Stimulated activated CD4-positive, alpha-beta T cell treated with anti-CD3 and anti-CD28 coated beads, Interleukin-4, amount 100 ng/mL, for 48 hours (primary cell): ENCODE data around the gene MAP1LC3B.
A peak's percentile ranks its signal among the peaks of the same experiment; 100 is the strongest.
"Not testable (repeated sequence)": the region's sequence is repeated elsewhere in the genome, so short reads cannot be mapped to it uniquely, and the experiment has no call there.

Experiments
- DNase-seq, 2 donors: peaks; one replicate each; pipeline ENCODE4 v3.0.0-alpha.2; 2020; ENCODE audit warnings: low read depth in 2 of 2

The MAP1LC3B gene

DNA sequence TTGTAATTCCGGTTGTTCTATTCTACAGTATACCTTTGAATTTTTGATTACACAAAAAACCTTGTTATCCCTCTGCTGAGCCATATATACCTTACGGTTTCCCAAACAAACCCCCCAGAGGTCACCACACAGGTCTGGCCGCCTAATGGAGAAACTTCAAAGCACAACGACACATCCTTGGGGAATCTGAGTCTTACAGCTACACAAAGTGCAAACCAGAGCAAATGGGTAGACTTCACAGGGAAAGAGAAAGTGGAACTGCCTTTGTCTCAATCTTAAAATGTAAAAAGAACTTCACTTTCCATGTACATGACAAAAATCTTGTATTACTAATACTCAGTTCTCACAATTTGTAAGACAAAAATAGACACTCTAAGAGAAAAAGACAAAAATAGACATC is 11.3 kb upstream of the MAP1LC3B start:
- no peak for DNase-seq

- DNase-seq, result no peak
These were observed 9.9 kb upstream of the MAP1LC3B start for GRCh38 chr16:87382023-87382785.

DNA sequence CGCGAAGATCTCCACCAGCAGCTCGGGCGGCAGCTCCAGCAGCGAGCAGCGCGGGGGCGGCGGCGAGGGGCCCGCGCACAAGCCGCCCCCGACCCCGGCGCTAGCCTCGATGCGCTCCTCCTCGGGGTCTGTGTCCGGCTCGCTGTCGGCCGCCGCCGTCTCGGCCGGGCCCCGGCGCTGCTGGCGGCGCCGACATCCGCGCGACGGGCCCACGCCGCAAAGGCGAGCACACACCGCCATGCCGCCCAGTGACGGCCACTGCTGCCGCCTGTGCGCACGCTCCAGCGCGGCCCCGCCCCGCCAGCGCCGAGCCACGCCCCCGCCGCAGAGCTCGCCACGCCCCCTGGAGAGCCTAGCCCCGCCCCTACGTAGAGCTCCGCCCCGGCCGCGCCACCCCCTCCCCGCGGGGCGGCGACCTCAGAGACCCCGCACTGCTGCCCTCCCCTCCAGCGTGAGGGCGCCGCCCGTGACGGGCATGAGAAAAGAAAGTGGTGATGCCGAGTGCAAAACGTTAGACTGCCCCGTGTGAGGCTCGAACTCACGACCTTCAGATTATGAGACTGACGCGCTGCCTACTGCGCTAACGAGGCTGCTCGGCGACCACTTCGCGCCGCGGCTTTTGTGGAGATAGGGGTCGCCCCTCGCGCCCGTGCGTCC is 8.5 kb upstream of the MAP1LC3B start, which contains the start of gene FBXO31:
Gene FBXO31 (minus strand): TSS at position 272 of the 657 bp plus-strand sequence. CDS start 32 bp downstream, at position 240.
- DNase-seq, result peak; percentile 85 to 94

DNA sequence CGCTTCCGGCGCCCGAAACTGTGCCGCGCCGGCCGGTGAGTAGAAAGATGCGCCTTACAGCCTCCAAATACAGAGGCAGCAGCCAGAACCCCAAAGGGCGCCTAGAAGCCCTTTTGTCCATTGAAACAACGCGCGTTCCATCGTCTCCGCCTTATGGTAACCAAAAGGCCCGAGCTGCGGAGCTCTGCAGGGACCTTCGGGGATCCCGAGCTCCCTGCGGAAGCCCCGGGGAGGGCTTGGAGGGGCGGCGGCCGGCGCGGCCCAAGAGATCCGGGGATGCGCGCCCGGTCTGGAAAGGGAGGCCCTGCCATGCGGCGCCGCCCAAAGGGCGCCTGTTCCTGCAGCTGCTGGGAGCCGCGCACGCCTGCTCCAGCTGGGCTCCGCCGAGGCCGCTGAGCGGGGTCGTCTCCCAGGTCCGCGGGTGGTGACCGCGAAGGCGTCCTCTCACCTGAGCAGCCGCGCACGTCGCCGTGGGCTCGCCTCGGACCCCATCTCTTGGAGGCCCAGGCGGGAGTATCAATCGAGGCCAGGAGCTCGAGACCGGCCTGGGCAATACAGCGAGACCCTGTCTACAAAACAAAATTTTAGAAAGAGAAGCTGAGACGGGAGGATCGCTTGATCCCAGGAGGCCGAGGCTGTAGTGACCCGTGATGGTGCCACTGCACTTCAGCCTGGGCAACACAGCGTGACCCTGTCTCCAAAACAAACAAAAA is 7.8 kb upstream of the MAP1LC3B start:
- peak in 1 of 2 donors; percentile 31 for DNase-seq

- not testable (repeated sequence) for DNase-seq
These were observed 7.3 kb upstream of the MAP1LC3B start for GRCh38 chr16:87384875-87385167.

DNA sequence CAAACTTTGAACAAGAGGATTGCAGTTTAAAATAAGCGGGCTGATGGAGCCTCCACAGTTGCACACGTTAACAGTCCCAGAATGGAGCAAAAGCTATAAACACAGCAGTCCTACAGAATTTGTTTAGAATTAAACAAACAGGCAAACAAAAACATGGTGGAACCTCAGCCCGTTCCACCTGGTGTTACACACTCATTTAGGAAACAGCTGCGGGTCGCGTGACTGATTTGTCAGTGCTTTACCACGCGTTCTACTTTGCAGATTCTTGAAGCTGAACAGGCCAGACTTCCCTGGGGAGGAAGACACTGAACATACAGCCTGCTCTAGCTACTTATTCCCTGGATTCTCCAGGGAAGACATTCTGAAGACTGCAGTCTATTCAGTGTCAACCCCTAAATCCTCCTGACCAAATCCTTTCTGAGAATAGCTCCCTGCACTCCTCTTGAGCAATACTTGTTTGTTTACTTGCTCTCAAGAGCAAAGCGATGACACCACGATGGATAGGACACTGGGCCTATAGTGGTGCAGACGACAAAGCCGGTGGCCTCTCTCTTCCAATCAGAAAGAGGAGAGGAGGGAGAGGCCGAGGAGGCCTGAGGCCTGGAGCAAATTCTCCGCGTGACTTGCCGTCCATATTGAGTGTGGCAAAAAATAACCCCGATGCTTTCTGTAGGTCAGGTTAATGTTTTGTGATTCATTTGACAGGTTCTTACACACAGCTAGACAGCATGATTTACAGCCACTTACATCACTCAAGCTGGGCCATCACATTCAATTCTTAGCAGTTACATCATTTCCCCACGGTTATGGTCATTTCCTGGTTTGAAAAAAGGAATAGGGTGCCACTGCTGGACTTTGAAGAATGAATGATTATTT is 4.0 kb upstream of the MAP1LC3B start:
- peak; percentile 65 to 77 for DNase-seq

DNA sequence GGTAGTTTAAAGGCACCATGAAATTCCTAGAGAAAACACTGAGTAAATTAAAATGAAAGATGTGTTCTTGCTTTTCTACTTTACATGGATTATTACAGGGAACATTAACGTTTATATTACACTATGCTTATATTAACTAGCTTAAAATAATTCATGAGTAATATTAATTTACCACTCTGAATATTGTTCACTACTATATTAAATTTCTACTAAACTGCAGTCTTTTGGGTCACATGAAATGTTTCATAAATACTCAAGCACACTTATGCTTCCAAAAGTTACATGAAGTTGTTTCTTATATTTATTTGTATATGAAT is 3.4 kb upstream of the MAP1LC3B start:
- no peak for DNase-seq

- DNase-seq, result no peak
These were observed 2.9 kb upstream of the MAP1LC3B start for GRCh38 chr16:87389245-87389644.

GRCh38 chr16:87389914-87390313 is 2.2 kb upstream of the MAP1LC3B start:
- not testable (repeated sequence) for DNase-seq

- DNase-seq, result no peak
These were observed 1.4 kb upstream of the MAP1LC3B start for GRCh38 chr16:87390641-87391323.

- DNase-seq, result no peak
These were observed 699 bp upstream of the MAP1LC3B start for GRCh38 chr16:87391324-87391949.

DNA sequence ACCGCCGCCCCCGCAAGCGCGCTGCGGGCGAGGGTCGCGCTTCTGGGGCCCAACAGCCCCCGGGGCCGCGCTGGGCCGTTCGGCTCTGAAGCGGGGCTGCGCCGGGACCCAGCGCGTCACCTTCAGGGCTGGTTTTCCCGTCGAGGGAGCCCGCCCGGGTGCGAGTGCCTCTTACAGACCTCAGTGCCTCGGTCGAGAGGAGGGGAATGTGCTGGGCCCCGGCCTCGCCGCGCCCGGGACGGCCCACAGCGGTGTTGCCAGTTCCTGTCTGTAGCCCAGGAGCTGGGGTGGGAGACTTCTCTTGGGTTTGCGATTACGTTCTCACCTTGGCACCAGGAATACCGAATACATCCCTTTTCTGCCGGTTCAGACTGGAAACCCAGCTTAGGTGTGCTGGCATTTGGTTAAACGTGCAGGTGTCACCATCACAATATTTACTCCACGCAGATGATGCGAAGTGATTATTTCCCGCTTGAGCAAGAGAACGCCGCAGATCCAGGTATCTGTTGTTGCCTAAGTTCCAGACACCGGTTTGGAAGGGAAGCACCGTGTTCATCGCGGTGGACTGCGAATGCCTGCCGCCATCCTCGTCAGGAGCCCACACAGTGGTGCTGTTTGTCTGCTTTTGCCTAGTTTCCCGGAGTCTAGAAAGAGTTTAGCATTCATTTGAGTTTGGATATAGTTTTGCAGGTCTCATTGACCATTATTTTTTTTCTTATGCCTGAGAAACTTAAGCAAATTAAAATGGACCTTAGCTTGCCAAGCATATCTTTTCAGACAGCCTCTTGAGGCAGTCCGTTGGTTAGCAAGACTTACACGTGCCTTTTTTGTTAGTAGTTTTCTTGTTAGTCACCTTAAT is 914 bp downstream of the MAP1LC3B start:
- DNase-seq, result peak; percentile 30 to 32

DNA sequence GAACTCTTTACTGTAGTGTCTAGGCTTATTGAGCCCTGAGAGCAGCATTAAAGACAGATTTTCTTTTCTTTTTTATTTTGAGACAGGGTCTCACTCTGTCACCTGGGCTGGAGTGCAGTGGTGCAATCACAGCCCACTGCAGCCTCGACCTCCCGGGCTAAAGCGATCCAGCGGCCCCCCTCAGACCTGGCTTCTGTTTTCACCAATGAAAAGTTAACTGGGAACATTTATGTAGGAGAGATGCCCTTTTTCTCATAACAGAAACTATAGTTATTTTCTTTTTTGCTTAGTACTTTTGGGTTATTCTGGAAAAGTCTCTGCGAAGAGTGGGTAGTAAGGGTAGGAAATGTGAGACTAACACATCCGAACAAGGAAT is 1.5 kb downstream of the MAP1LC3B start:
- DNase-seq, result no peak

DNA sequence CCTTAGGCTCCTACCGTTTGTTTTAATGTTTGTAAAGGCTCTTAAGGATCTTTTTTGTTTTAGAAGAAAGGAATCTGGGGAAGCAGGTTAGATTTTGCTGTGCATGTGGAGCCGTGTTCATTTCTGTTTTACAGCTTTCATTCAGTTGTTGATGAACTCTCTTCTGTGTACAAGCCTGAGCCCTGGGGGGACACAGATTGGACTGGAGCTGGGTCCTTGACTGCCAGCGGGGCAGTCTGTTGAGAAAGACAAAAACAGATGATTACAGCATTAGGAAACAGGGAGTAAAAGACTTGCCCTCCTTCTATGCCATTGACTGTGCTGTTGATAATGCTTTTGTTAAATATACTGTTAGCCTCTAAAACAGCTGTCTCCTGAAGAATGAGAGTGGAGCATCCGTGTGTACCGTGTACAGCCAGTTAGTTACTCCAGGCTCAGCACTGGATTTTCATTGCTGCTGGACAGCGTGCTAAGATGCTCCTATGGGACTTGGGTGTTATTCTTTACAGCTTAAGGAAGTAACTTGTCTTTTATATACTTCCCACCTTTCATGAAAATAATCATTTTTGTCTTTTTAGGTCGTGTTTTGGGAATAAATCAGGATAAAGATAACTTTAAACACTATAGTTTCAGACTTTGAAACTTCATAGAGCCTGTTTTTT is 3.2 kb downstream of the MAP1LC3B start:
- no peak for DNase-seq

- DNase-seq, result no peak
These were observed 12.9 kb downstream of the MAP1LC3B start for GRCh38 chr16:87404764-87405625.

DNA sequence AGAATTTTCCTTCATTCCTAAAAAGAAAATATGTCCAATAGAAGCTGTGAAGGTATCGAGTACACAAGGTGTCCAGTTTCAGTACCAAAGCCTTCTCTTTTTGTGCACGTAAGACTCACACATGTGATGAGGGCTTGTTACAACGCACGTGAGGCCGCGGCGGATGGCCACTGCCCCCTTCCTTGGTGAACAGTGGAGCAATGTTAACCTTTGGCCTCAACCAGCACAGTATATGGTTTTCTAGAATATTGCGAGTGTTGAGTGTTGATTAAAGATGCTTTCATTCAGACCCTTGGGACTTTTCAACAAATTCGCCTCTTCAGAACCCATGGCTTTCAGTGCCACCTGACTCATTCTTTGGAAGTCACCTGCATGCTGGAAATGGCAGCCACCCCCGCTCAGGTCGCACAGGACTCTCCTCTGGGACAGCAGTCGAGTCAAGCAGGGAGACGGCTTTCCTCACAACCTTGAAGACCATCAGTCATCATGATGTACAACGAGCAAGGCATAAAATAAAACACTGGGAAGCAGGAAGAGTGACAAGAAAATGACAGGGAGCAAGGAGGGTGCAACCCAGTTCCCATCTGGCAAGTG is 14.5 kb downstream of the MAP1LC3B start:
- no peak for DNase-seq

- no peak for DNase-seq
These were observed 15.5 kb downstream of the MAP1LC3B start for GRCh38 chr16:87407511-87408112.

DNA sequence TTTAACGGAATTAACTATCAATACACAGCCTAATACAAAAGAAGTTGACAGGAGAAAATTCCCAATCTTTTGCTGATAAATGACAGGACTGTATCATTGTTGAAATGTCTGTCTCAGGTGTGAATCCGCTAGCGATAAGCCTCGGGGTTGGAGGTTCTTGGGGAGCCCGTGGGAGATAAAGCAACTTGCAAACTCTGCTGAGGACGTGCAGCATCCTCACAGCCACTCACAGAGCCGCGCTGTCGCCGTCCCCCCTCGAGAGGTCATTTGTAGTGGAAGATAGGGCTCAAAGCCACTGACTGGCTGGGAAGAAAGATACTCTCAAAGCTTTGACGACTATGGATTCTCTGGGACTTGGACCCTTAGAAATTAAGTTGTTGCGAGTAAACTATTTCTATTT is 17.0 kb downstream of the MAP1LC3B start:
- no peak for DNase-seq
